ENCODE results near the gene CALD1.

The CALD1 gene

DNA sequence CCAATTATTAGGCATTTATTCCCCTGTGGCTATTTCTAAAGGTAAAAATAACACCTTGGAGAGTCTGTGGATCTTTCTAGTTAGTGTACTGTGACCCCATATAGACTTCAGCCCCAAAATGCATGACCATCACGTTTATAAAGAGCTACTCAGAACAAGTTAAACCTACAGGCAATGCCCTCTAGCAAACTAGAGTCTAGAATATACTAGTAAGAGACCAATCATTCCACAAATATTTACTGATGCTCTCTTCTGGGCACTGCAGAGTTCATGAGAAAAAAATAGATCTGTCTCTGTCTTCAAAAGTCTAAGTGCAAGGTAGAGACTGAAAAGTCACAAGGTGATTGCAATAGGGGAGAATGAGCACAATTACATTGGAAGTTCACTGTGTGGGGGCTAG lies 20.5 kb upstream of the CALD1 start:
- H3K4me3 ChIP-seq (ENCODE audit: low read depth, low read length) = no peak overlapping the region

DNA sequence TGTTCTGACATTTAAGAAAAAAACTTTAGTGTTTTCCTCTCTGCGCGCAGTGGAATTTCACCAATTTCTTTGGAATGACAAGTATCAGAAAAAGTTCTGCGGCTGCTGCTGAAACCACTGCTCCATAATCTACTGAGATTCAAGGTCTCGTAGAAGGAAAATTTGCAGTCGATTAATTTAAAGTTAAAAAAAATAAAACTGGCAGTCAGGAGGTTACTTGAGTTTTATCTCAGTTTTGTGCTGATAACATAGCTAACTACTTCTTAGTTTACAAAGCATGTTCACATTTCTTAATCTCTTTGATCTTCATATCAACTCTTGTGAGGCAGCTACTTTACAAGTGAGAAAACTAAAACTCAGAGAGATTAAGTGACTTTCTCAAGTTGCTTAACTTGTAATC lies 18.2 kb upstream of the CALD1 start:
- no peak overlapping the region for H3K4me3 ChIP-seq (ENCODE audit: low read depth, low read length)

DNA sequence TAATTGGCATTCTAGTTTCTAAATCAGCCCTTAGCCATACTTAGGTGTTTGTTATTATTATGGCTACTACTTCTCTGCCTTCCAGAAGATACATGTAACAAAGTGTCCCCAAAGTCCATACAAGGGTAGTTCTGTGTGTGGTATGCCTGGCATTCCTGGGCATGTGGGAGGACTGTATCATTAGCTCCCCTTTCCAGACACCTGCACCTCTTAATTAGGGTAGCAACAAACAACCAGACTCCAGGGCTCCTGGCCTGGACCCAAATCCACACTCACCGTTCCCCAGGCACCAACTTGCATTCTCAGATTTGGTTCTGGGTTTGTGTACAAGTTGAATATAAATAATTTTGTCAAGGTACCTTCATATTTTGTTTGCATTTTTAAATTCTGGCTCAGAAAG lies 15.5 kb upstream of the CALD1 start:
- no peak overlapping the region for H3K4me3 ChIP-seq (ENCODE audit: low read depth, low read length)

DNA sequence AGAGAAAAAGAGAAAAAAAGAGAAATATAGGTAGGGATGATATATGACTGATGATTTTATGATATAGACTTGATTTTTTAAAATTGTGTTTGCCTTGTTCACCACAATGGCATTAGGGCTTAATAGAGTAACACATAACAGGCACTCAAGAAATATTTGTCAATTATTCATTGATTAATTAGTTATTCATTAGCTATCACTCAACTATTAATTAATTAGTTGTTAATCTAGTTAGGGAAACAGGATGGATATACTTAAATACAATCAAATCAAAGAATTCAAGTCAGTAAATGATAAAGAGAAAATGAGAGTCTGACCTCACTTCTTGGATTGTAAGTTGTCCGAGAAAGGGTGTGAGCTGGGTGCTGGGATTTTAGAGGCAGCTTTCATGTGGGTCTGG lies 15.1 kb upstream of the CALD1 start:
- H3K4me3 ChIP-seq (ENCODE audit: low read depth, low read length) = no peak overlapping the region

DNA sequence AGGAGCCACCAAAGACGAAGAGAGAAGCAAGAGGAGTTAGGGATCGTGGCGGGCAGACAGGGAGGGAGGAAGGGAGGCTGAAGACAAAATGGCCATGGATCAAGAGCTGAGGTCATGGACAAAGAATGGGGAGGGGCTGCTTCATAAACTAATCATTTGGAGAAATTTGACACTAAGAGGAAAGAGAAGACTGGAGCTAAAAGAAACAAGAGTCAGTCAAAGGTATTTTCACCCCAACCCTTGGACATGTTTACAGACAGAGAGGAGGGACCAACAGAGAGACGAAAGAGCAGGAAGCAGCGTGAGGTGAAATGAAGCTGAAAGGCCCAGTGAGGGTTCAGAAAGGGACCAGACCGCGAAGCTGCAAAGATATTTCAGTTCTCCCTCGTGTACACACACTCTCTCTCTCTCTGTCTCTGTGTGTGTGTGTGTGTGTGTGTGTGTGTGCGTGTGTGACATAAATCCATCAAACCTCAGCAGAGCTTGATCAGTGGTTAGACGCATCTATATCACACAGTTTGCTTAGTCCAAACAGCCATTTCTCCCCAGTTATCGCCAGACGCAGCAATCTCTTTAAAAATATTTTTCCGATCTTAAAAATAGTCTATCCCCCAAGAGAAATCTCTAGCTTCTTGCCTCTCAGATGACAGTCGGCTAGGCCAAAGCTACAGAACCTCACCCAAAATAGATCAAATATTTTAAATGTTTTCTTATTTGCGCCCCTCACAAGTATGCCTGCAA lies 12.5 kb upstream of the CALD1 start:
- no peak overlapping the region for H3K4me3 ChIP-seq (ENCODE audit: low read depth, low read length)

DNA sequence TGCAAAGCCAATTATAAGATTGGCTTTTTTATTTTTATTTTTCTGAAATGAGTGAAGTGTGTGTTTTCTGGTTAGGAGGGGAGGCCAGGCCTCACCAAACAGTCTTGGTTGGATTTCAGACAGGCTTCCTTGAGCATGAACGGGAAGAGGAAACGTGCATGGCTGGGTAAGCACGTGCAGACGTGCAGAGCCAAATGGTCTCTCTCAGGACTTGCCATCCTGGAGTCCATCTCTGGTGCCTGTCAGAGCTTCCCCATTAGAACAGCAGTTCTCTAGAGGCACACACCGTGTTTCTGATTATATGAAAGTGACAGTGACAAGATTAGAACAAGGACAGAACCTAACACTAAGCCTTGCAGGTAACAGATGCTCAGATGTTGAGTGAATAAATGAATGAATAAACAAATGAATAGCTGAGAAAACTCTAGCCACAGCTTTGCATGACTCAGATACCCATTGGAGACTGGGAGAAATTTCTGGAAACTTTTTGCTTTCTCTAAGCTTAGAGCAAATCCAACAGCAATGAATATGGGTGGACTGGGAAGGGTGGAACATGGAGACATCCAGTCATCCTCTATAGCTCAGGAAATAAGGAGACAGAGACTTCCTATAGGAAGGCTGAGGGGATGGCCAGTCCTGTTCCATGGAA lies 11.8 kb upstream of the CALD1 start:
- H3K4me3 ChIP-seq (ENCODE audit: low read depth, low read length) = no peak overlapping the region

DNA sequence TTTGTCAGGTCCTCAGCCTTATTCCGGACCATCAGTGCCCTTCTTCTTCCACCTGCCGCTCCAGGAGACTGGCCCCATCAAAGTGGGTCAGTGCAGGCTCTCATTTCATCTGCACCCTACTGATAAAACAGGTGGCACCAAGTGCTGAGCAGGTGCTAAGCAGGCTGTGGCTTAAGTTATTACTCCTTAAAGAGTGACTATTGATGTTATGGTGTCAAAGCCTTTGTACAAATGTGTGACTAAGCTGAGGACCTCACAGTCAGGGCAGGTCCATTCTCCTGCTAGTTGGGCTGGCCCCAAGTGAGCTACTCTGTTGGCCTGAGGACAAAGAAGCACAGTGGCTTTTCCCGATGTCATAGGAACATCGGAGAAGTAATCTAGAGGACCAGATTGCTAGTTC lies 11.2 kb upstream of the CALD1 start:
- H3K4me3 ChIP-seq (ENCODE audit: low read depth, low read length) = no peak overlapping the region

DNA sequence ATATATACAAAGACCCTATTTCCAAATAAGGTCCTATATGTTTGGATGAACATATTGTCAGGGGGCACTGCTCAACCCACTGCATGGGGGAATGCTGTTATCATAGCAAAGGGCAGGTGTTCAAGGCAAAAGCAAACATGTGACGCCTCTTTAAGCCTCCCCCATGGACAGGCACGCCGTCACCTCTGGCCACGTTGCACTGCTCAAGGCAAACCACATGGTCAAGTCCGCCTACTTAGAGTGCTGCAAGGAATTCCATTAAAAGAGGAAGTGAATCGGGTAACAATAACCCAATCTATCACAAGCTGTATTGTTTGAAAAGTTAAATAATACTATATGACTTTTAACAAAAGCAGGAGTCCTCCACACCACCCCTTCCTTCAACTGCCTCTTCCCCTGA lies 8.8 kb upstream of the CALD1 start:
- no peak overlapping the region for H3K4me3 ChIP-seq (ENCODE audit: low read depth, low read length)

DNA sequence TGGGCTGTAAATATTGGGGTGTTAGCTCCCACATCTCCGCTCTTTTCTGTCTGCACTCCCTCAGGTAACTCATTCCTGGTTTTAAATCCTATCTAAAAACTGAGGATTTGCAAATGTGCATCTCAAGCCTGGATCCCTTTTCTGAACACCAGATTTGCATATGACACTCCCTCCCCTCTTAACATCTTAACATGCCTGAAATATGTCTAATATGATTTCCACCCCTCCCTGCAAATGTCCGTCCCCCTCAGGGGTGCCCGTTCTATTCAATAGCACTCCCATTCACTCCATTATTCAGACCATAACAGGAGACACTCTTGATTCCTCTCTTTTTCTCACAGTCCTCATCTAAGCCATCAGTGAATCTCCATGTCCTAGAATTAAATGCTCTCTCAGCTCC lies 8.3 kb upstream of the CALD1 start:
- H3K4me3 ChIP-seq (ENCODE audit: low read depth, low read length) = no peak overlapping the region

DNA sequence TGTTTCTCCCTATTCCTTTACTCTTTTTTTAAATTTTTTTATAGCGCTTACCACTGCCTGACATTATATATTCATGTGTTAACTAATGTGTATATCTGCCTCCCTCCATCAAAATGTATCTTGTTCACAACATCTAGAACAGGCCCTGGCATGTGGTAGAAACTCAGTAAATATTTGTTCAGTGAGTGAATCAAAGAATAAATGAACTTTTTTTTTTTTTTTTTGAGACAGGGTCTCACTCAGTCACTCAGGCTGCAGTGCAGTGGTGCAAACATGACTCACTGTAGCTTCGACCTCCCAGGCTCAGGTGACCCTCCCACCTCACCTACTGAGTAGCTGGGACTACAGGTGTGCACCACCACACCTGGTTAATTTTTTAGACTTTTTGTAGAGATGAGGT lies 7.5 kb upstream of the CALD1 start:
- no peak overlapping the region for H3K4me3 ChIP-seq (ENCODE audit: low read depth, low read length)

DNA sequence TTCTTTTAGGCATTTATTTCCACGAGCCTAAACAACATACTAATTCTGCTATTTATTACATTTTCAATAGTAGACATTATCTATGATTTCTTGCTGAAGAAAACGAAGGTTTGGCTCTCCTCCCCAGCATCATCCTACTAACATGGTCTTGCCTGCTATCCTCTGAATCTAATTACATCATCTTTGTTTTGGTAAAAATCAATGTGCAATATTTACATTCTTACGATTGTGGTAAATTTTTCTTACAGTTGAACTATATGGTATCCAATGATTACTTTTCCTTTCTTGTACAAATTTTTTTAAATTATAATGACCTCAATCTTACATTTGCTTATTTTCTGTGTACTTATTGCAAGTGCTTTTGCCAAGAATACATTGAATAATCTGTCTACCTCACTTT lies 7.0 kb upstream of the CALD1 start:
- no peak overlapping the region for H3K4me3 ChIP-seq (ENCODE audit: low read depth, low read length)

DNA sequence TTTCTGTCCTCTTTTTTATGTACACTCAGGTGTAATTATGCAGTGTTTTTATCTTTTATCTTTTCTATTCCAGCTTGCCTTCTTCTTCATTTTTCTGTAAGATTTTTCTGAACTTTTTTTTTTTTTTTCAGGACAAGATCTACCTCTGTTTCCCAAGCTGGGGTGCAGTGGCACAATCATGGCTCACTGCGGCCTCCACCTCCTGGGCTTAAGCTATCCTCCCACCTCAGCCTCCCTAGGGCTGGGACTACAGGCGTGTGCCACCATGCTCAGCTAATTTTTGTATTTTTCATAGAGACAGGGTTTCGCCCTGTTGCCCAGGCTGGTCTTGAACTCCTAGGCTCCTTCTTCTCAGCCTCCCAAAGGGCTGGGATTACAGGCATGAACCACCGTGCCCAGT lies 6.3 kb upstream of the CALD1 start:
- H3K4me3 ChIP-seq (ENCODE audit: low read depth, low read length) = no peak overlapping the region

DNA sequence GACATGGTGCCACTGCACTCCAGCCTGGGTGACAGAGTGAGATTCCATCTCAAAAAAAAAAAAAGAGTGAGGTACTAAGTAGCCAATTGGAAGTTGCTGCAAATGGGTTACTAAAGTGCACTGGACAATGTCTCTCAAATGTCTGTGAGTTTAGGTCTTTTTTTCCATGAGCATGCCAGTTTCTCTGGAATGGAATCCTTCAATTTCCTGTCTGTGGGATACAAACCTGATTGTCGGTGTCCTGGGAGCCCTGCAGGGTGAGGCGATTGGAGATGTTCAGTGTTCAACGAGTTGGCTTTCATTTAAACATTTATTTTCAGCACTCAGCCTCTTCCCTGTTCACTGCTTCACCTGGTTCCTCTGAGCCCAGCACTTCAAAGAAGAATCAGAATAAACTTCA lies 5.3 kb upstream of the CALD1 start:
- H3K4me3 ChIP-seq (ENCODE audit: low read depth, low read length) = no peak overlapping the region

DNA sequence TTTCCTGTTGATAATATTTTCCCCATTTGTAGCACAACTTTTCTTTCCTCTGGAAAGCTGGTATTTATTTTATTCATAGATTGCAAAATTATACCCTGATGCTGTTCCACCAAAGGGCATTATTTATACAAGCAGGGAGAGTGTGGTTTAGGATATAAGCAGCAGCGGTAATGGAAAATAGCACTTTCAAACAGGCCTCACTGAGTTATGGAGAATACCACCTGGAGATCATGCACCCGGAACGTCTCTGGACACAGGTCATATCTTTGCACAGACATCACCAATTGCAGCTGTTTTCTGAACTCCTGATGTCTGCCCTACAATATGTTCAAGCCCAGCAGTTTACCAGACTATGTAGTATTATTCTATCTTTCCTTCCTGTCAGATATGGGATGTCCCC lies 2.0 kb upstream of the CALD1 start:
- H3K4me3 ChIP-seq (ENCODE audit: low read depth, low read length) = no peak overlapping the region

DNA sequence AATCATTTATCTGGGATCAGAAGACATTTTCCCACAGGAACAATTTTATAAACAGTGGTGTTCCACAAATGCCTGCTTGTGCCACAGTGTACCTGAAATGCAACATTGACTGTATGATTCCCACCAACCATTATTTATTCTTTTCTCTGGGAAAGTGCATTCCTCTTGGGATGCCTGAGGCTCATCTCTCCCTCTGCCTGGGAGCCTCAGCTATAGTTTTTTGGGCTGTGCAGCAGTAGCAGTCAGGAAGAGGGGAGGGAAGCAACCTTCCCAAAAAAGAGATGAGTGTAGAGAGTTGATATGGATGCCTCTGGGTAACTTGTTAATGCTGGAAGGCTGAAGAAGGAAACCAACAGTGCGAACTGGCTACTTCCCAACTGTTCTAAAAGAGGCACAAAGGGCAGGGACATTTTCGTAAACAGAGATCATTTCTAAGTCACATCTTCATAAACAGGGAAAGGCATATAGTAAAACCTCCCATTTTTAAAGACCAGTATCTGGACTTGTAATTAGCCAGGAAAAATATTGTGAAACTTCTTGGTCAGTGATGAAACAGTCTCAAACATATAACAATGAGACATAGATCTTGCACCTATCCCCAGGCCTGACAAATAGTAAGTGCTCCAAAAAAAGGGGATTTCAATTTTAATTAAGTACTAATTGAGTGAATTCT lies 1.4 kb upstream of the CALD1 start:
- no peak overlapping the region for H3K4me3 ChIP-seq (ENCODE audit: low read depth, low read length)

DNA sequence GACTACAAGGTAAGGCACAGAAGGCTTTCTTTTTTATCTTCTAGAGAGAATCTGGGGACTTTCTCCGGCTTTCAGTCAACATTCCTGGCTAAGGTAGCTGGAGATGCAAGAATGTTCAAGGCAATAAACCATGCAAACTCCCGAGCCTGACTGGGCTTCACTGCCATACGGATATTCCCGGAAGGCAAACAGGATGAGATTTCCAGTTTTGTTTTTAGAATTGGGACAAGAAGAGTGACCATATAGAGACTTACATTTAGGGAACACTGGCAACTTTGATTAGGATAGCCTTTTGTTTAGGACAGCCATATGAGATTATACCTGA lies 269 bp downstream of the CALD1 start:
- peak overlapping the region; percentile 65 for H3K4me3 ChIP-seq (ENCODE audit: low read depth, low read length)

DNA sequence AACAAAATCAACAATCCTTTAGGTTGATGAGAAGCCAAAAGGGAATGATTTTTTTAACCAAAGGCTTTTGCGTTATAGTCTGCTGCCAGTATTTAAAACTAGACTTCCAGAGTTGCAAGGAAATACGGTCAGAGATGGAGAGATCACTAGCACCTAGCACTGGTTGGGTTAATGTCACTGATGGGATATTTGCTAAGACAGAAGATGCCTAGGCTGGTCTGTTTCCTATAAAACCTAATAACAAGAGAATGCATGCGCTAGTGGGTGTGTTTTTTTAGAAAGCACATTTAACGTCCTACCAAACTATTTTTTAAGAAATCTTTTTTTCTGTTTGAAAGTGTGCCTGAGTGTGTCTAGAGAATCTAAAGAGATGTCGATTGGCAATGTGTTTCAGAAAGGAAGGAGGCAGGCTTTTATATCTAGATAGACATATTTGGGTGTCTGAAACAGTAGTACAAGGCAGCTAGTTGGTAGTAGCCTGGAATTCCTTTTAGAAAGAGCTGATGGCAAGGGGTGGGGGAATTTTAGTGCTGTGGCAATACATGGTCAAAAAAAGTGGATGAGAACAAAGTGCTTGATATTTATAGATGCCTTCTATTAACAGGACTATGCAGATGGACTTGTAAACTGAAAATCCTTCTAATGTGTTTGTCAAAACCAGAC lies 863 bp downstream of the CALD1 start:
- peak overlapping the region; percentile 65 for H3K4me3 ChIP-seq (ENCODE audit: low read depth, low read length)

DNA sequence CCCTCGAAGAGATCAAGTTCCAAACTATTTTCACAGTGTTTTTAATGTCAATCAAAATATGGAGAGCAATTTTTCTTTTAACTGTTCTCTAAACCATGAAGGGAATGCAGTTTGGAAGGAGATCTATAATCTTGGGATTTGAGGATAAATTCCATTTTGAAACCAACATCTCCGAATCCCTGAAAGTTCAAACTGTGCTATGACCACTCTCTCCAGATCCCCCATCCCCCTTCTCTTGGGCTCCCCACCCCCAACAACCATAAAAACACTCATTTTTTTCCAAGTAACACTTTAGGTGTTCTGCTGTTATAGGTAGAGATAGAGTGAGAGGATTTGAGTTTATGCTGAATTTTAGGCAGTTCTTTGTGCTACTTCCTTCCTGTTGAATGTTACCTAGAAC lies 1.7 kb downstream of the CALD1 start:
- H3K4me3 ChIP-seq (ENCODE audit: low read depth, low read length) = peak overlapping the region; percentile 65

DNA sequence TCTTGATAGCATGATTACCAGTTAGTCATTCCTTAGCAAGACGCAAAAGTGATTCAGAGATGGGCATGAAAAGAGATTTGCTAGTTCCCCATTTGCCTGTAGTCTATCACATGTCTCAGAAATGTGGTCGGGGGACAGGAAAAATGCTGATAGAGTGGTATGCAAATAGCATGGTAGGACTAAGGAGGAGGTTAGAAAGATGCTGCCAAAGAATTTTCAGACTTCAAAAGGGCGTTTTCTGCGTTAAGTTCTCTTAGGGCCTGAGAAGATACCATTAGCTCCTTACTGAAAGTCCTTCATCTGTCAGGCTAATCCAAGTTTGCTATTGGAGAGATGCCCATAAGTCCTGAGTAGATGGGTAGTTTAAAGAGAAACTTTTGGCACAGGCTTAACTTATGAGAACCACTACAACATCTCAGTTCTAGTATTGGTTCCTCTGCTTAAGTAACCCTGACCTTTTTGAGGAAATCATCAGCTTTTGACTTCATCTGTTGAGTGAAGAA lies 2.7 kb downstream of the CALD1 start:
- H3K4me3 ChIP-seq (ENCODE audit: low read depth, low read length) = peak overlapping the region; percentile 21

DNA sequence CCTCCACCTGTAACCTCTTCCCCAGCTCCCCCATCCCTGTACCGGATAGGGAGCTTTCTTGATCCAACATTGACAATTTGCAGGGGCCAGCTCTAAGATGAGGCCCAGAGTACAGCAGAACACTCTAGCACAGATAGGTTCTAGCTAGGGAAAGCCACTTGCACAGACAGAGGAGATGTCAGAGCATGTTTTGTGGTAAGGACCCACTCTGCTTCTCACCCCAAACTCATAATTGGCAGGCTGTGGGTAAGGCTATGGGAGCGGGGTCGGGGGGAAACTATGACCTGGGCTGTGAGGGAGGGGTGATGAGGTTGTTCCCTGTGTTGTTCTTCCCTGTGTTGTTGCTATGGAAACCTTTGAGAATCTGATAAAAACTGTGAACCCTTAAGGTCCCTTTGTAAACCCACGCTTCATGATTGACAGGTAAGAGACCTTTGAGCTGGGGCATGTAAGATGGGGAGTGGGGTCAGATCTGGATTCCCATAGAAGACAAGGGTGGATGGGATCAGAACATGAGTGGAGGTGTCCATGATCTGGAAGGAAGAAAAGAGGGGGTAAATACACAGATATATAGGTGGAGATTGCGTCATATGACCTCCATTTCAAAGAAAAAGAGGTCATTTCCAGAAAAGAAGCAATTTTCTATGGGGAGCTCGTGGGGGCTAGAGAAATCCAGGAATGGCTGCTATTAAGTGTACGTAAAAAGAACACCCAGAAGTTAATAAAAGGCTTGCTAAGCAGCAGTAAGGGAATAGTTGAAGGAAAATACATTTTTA lies 4.0 kb downstream of the CALD1 start:
- H3K4me3 ChIP-seq (ENCODE audit: low read depth, low read length) = no peak overlapping the region

All from iPS-11a (cell line).